Ishikawa (cell line): ENCODE results near the gene TPCN2.
A peak's percentile ranks its signal among the peaks of the same experiment; 100 is the strongest.

ENCODE experiments used
- CEBPB ChIP-seq: IDR thresholded peaks from 2 replicates; pipeline ENCODE4 v1.6.1; 2012
- CREB1 ChIP-seq: IDR thresholded peaks from 2 replicates; pipeline ENCODE4 v1.6.1; 2012; ENCODE audit warnings: low read depth
- EGR1 ChIP-seq: IDR thresholded peaks from 2 replicates; pipeline ENCODE4 v1.6.1; 2012
- EP300 ChIP-seq: IDR thresholded peaks from 2 replicates; pipeline ENCODE4 v1.6.1; 2012; ENCODE audit warnings: borderline replicate concordance
- FOXM1 ChIP-seq: IDR thresholded peaks from 2 replicates; pipeline ENCODE4 v1.6.1; 2012; ENCODE audit warnings: low read depth, borderline replicate concordance
- NFIC ChIP-seq: IDR thresholded peaks from 2 replicates; pipeline ENCODE4 v1.6.1; 2012
- RAD21 ChIP-seq: IDR thresholded peaks from 2 replicates; pipeline ENCODE4 v1.6.1; 2012; ENCODE audit warnings: low read depth
- TAF1 ChIP-seq: IDR thresholded peaks from 2 replicates; pipeline ENCODE4 v1.6.1; 2012; ENCODE audit warnings: low read depth, mild to moderate bottlenecking
- TCF12 ChIP-seq: IDR thresholded peaks from 2 replicates; pipeline ENCODE4 v1.6.1; 2012; ENCODE audit warnings: low read depth
- TEAD4 ChIP-seq: IDR thresholded peaks from 2 replicates; pipeline ENCODE4 v1.6.1; 2012
- YY1 ChIP-seq: IDR thresholded peaks from 2 replicates; pipeline ENCODE4 v1.6.1; 2012; ENCODE audit warnings: low read depth
- ZBTB7A ChIP-seq: IDR thresholded peaks from 2 replicates; pipeline ENCODE4 v1.6.1; 2012; ENCODE audit warnings: low read depth
- TF ChIP-seq, protein P1 (sequence below): IDR thresholded peaks from 2 replicates; pipeline ENCODE4 v1.6.1; 2012; ENCODE audit warnings: low read depth, mild to moderate bottlenecking
- TF ChIP-seq, protein P2 (sequence below): IDR thresholded peaks from 2 replicates; pipeline ENCODE4 v1.6.1; 2012
- TF ChIP-seq, protein P3 (sequence below): IDR thresholded peaks from 2 replicates; pipeline ENCODE4 v1.6.1; 2012

Gene TPCN2

DNA sequence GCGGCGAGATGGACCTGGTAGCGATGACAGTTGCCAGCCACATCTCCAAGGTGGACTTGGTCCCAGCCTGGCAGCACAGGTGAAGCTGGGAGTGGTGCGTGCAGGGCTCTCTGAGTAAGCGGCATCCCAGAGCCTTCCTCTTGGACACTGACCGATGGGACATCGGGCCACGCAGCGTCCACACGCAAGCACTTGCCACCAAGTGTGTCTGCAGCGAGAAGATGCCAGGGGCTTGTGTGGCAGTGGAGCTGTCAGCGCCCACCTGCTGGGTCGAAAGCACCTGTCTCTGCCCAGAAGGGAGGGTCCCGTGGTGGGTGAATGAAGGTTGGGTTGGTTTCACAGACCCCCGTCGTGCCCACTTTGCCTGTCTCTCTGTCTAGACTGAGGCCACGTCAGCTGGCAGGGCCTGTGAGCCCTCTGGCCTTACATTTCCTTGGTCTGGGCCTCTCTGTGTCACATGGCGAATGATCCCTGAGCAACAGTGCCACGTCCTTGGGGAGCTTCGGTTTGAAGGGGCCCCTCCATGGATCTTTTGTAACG, 56.2 kb downstream of the TPCN2 start:
- TF ChIP-seq NFIC (no peak), CEBPB (no peak), TEAD4 (no peak), FOXM1 (no peak), EGR1 (no peak), RAD21 (no peak), ZBTB7A (no peak; the same call in none of the 2 replicates), EP300 (no peak), CREB1 (no peak), TCF12 (no peak), YY1 (no peak), TAF1 (no peak)
- TF ChIP-seq, protein P1, sequence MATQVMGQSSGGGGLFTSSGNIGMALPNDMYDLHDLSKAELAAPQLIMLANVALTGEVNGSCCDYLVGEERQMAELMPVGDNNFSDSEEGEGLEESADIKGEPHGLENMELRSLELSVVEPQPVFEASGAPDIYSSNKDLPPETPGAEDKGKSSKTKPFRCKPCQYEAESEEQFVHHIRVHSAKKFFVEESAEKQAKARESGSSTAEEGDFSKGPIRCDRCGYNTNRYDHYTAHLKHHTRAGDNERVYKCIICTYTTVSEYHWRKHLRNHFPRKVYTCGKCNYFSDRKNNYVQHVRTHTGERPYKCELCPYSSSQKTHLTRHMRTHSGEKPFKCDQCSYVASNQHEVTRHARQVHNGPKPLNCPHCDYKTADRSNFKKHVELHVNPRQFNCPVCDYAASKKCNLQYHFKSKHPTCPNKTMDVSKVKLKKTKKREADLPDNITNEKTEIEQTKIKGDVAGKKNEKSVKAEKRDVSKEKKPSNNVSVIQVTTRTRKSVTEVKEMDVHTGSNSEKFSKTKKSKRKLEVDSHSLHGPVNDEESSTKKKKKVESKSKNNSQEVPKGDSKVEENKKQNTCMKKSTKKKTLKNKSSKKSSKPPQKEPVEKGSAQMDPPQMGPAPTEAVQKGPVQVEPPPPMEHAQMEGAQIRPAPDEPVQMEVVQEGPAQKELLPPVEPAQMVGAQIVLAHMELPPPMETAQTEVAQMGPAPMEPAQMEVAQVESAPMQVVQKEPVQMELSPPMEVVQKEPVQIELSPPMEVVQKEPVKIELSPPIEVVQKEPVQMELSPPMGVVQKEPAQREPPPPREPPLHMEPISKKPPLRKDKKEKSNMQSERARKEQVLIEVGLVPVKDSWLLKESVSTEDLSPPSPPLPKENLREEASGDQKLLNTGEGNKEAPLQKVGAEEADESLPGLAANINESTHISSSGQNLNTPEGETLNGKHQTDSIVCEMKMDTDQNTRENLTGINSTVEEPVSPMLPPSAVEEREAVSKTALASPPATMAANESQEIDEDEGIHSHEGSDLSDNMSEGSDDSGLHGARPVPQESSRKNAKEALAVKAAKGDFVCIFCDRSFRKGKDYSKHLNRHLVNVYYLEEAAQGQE, result no peak
- TF ChIP-seq, protein P2, sequence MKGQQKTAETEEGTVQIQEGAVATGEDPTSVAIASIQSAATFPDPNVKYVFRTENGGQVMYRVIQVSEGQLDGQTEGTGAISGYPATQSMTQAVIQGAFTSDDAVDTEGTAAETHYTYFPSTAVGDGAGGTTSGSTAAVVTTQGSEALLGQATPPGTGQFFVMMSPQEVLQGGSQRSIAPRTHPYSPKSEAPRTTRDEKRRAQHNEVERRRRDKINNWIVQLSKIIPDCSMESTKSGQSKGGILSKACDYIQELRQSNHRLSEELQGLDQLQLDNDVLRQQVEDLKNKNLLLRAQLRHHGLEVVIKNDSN, result no peak
- TF ChIP-seq, protein P3, sequence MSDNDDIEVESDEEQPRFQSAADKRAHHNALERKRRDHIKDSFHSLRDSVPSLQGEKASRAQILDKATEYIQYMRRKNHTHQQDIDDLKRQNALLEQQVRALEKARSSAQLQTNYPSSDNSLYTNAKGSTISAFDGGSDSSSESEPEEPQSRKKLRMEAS, result no peak

DNA sequence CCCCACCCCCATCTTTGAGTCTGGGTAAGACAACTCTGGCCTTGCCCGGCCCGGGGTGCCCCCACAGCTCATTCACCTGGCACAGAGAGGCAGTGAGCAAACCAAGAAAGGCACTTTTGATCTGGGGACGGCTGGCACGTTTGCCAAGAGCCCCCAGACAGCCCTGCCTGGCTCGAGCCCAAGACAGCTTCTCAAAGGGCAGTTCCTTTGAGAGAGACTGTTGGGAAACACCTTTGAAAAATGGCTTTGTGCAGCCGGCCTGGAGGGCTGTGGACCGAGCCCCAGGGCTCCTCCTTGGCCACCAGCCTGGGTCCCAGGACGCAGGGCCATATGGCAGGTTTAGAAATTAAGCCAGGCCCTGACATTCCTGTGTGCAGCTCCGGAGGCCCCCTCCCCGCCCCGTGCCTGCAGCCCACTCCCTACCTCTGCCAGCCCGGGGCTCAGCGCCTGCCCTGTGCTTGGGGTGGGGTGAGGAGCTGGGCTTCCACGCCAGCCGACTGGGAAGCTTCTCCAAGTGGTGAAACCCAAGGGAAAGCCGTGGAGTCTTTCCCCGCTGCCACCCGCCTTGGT, 56.8 kb downstream of the TPCN2 start:
- TF ChIP-seq YY1 (0 out of 2 replicates have a peak, but pooled peaks have one; percentile 31), NFIC (peak; percentile 66), ZBTB7A (no peak; the same call in 1 of the 2 replicates), FOXM1 (no peak), CREB1 (no peak), EGR1 (no peak), CEBPB (0 out of 2 replicates have a peak, but pooled peaks have one; percentile 51), TEAD4 (no peak), TCF12 (peak; percentile 64), RAD21 (peak; percentile 3; the same call in 1 of the 2 replicates), EP300 (peak; percentile 46), TAF1 (no peak)
- TF ChIP-seq, protein P3, result no peak
- TF ChIP-seq, protein P2, result no peak
- TF ChIP-seq, protein P1, result no peak

DNA sequence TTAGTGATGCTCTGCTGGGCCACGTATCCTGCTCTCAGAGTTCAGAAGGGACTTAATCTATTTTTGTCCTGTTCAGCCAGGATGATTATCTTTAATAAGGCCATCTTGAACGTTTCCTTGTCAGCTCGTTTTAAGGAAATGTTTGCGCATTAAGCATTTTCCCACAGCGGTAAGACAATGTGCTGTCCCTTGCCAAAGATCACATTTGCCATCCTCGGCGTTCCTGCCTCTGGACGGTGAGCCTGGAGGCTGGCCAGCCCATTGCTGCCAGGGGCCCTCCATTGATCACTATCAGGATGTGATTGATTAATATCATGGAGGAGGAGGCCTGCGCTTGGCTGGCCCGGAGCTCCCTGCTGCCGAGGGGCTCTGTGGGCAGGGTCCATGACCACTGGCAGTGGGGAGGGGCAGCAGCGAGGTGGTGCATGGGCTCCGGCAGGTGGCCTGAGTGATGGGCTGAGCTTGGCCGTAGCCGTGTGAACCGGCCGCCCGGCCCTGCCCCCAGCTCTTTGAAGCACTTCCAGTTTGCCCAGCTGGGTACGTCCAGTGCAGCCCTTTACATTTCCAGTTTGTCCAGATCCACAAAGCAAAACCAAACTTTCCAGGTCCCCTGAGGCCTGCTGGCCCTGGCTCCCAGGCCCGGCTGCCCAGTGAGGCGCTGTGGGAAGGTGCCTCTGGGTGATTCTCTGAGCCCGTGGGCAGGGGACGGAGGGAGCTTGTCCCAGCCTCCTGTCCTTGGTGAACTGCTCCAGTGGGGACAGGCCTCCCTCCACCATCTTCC, 57.5 kb downstream of the TPCN2 start:
- TF ChIP-seq FOXM1 (peak; percentile 65; the same call in 1 of the 2 replicates), NFIC (peak; percentile 84), RAD21 (peak; percentile 0; the same call in 1 of the 2 replicates), YY1 (peak; percentile 35; the same call in 1 of the 2 replicates), TAF1 (no peak), ZBTB7A (peak; percentile 16; the same call in 1 of the 2 replicates), TCF12 (peak; percentile 87), EP300 (peak; percentile 79)
- TF ChIP-seq, protein P2, result no peak
- TF ChIP-seq, protein P3, result peak; percentile 62; the same call in 1 of the 2 replicates

DNA sequence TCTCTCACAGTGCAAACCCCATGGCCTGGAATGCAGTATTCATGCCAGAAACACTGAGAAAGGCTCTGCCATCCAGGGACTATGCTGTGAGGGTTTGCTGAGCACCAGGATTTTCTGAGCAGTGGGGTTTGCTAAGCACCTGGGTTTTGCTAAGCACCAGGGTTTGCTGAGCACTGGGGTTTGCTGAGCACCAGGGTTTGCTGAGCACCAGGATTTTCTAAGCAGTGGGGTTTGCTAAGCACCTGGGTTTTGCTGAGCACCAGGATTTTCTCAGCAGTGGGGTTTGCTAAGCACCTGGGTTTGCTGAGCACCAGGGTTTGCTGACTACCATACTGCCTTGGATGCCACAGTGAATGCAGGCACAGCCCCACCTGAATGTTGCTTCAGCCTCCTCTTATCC, 58.7 kb downstream of the TPCN2 start:
- TF ChIP-seq EGR1 (no peak), CREB1 (no peak), NFIC (no peak)
- TF ChIP-seq, protein P3, result no peak
- TF ChIP-seq, protein P1, result no peak
